NOMO-1 (cell line): ENCODE measurements around the gene NR1I3.
"Not testable (repeated sequence)": the region's sequence is repeated elsewhere in the genome, so short reads cannot be mapped to it uniquely, and the experiment has no call there.

Experiments
- DNase-seq, 2 experiments: peaks; one replicate each; lab custom pipeline; 2025; ENCODE audit not compliant: unreplicated experiment in 2 of 2; lab: John Stamatoyannopoulos, UW

NR1I3 gene

DNA sequence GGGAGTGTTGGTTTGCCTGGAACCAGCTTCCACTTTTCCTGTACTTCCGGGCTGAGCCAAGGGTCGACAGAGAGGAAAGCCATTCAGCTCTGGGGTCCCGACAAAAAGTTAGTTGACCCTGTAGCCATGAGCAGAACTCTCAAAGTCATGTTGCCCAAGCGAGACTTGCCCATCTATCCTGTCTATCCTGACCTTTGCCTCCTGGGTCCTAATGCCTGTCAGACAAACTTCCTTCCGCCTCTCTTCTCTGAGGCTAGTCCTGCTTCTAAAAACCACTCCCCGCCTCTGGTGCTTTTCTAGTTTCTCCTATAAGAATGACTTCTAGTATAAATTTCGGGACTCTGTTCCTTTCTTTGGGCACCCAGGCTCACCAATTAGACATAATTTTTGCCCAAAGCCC lies 12.8 kb upstream of the NR1I3 start:
- DNase-seq: no peak

DNA sequence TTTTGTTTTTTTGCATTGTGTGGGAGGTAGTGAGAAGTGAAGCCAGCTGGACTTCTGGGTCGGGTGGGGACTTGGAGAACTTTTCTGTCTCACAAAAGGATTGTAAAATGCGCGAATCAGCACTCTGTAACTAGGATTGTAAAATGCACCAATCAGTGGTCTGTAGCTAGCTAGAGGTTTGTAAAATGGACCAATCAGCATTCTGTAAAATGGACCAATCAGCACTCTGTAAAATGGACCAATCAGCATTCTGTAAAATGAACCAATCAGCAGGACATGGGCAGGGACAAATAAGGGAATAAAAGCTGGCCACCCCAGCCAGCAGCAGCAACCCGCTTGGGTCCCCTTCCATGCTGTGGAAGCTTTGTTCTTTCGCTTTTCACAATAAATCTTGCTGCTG lies 12.1 kb upstream of the NR1I3 start:
- not testable (repeated sequence) for DNase-seq

- DNase-seq: no peak
These were observed 6.9 kb upstream of the NR1I3 start for GRCh38 chr1:161244888-161245287.

- DNase-seq: peak in 1 of 2 experiments; percentile 37
These were observed 4.3 kb upstream of the NR1I3 start for GRCh38 chr1:161242313-161242712.

DNA sequence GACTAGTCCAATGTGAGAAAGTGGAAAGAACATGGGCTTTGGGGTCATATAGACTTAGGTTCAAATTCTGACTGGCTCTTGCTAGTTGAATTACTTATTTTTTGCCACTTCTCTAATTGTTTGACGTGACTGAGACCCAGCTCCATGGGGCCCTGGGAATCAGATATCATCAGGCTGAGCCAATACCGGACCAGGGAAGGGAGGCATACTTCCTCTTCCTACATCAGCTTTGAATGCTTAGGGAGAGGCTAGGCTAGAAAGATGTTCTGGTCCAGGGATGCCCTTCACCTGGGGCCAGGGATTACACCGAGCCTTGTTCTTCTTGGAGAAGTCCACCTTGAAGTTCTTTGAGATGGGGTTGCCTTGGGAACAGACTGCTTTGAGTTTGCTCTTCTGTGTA lies 3.7 kb upstream of the NR1I3 start:
- DNase-seq: peak in 1 of 2 experiments; percentile 19

DNA sequence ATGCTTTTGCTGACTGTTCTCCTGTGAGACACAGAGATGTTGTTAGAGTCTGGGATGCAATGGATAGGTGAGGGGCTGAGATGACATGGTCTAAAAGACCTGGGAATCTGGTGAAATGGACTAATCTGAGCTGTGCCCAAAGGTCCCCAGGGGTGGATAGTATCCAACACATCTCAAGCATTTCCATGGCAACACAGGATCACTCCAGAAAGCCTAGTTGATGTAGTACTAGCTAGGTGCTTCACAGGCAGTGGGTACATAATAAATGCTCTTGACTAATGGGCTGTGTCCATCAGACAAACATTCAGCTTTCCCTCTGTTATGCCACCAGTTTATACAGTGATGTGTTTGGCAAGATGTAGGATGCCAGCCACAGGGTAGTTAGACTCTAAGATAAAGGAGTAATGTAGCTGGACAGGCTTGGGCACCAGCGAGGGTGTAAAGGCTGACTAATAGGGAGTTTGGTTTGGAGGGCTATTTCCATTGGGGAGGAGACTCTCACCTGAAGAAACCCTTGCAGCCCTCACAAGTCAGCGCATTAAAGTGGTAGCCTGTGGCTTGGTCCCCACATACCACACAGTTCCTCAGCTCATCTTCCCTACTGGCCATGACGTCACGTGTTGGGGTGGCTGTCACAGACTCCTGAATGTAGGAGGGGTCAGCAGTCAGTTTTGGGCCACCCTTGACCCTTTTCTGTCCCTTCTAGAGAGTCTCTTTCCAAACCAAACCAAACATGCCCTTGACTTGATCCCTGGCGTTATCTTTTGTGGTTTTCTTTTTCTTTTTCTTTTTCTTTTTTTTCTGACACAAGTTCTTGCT lies 1.8 kb downstream of the NR1I3 start:
- DNase-seq: no peak

DNA sequence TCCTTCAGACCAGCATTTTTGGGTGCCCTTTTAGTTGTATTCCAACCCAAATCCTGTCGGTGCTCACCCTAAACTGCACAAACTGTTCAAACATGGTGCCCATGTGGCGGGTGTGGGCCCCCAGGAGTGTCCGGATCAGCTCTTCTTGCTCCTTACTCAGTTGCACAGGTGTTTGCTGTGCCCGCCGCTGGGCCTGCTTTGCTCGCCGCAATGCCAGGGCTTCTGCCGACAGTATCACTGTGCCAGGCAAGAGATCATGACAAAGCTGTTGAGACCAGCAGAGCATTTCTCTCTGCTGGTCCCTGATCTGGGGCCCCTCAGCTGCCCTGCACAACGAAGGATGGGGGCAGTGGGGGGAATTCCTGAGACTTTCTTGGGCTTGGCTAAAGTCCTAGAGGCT lies 4.9 kb downstream of the NR1I3 start:
- no peak for DNase-seq

DNA sequence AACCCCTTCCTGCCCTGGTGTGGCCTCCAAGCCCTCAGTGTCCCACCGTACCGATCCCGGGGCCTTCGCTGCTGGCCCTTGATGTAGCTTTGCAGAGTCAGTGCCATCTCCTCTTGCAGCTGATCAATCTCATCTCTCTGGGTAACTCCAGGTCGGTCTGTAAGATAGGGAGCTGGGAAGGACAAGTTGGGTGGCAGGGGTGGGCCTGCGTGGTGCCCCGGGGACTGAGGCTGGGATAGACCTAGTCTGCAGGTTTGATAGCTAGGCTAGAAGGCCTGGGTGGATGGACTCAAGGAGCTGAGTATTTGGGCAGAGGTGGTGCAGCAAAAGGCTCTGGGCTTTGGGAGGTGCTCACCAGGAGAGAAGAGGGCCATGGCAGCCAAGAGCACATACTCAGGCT lies 7.2 kb downstream of the NR1I3 start:
- DNase-seq: no peak

DNA sequence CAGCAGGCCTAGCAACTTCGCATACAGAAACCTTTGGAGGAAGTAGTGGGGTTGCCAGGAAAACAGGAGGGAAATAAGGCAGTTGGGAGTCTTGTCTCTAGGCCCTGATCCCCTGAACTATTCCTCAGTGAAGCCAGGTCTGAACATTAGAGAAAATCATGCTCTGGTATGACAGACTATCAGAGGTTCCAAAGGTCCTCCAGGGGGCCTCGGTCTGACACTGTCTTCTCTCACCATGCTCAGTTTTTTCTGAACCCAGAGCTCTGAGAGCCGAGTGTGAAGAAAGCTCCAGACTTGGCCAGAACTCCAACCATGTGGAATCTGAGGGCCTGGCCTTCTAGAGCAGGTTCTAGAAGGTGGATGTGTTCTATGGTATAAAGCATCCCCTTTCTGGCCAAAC lies 8.1 kb downstream of the NR1I3 start:
- no peak for DNase-seq

DNA sequence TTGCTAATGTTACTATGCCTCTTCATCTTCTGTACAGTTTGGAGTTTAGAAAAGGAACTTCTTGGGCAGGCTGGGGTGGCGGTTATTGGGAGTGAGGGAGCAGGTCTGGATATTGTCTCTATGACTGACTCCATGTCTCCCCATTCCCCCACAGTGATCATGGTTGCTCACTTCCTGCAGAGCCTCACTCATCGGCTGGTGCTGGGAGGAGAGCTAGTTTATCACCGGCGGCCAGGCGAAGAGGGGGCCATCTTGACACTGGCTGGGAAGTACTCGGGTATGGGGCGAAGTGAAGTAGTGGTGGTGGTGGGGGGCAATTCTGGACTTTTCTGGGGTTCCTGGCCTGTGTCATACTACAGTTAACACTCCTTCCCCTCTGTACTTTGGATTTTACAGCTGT lies 10.0 kb downstream of the NR1I3 start:
- no peak for DNase-seq

GRCh38 chr1:161227196-161227871 lies 10.7 kb downstream of the NR1I3 start:
- peak; percentile 73 to 84 for DNase-seq

DNA sequence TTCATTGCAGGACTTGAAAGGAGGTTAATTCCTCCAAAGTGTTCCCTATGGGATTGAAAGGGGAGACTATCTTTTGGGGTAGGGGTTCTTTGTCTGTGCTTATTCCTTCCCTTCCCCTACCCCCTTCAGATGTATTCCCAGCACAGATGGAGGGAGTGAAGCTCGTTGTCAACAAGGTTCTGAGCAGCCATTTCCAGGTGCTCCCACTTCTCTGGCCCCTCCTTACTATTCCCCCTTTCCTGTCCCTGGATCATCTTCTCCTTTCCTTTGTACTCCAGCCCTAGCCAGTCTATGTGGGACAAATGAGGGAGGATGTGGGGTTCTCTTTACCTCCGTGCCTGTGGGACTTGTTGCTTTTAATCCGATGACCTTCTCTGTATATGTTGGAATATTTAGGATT lies 11.2 kb downstream of the NR1I3 start:
- DNase-seq: no peak

GRCh38 chr1:161226320-161226711 lies 11.7 kb downstream of the NR1I3 start:
- no peak for DNase-seq

GRCh38 chr1:161225534-161226319 lies 12.3 kb downstream of the NR1I3 start, which contains the start of gene TOMM40L:
TSS of gene TOMM40L (plus strand) at chr1:161226060. CDS start at chr1:161226490, 430 bp downstream.
- peak; percentile 99 to 100 for DNase-seq

GRCh38 chr1:161225178-161225533 lies 12.8 kb downstream of the NR1I3 start:
- no peak for DNase-seq

DNA sequence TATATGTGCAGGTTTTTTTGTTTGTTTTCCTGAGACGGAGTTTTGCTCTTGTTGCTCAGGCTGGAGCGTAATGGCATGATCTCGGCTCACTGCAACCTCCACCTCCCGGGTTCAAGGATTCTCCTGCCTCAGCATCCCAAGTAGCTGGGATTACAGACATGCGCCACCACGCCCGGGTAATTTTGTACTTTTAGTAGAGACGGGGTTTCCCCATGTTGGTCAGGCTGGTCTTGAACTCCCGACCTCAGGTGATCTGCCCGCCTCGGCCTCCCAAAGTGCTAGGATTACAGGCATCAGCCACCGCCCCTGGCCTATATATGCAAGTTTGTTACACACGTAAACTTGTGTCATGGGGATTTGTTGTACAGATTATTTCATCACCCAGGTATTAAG lies 13.3 kb downstream of the NR1I3 start:
- not testable (repeated sequence) for DNase-seq

DNA sequence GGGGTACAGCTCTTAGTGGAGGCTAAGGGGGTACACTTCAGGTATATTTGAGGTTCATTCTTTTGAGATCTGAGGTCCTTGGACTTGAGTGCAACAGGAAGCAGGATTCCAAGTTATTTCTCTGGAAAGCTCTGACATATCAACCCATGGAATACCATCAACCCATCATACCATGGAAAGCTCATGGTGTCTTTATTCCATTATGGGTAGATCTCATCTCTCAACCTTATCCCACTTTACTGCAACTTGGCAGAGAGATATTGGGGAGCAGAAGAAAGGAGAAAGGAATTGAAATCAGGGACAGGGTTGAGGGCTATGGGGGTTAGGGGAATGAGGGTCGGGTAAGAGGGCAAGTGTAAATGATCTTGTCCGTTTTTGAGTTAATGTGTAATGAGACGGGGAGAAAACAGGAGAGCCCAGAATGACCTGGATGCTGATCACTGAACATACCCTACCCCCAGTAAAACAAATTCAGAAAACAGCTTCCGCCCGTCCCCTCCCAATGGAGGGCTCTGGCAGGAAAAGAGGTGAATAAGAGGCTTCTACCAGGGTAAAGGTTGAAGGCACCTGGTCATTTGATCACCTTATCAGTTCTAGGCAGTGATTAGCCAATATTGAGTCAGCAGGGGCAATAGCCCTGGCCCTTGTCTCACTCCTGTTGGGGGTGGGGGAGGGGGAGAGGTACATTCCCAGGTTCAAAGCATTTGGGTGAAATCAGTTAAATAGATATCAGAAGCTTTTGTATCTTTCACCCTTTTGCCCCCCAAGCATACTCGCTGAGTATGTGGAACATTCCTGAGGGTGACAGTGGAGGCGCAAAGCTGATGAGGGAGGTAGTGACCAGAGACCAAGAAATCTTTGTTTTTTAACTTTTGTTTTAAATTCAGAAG lies 14.0 kb downstream of the NR1I3 start:
- no peak for DNase-seq

- no peak for DNase-seq
These were observed 15.6 kb downstream of the NR1I3 start for GRCh38 chr1:161222175-161223019.

- no peak for DNase-seq
These were observed 18.0 kb downstream of the NR1I3 start for GRCh38 chr1:161220002-161220401.
